HCEC 1CT (cell line): Measurements from ENCODE around the gene GRXCR1.
A peak's percentile ranks its signal among the peaks of the same experiment; 100 is the strongest.

Source experiments
- DNase-seq: peaks from one replicate; pipeline ENCODE4 v3.0.0-alpha.2; 2017

The GRXCR1 gene

DNA sequence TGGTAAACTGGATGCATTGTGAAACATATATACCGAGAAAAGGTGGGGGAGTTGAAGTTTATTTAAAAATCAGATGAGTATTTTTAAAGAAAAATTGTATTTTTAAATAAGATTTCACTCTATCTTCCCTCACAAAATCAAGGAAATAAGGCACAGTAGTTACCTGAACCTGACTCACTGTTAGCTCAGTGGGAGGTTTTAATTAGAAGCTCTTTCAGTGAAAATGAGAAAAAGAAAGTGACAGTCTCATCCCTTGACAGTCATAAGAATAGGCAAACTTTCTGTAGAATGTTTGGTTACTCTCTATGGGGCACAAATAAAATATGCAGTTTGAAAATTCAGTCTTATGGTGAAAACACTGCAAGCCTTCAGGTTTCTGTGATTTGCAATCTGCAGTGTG lies 49.7 kb downstream of the GRXCR1 start:
- no peak for DNase-seq

DNA sequence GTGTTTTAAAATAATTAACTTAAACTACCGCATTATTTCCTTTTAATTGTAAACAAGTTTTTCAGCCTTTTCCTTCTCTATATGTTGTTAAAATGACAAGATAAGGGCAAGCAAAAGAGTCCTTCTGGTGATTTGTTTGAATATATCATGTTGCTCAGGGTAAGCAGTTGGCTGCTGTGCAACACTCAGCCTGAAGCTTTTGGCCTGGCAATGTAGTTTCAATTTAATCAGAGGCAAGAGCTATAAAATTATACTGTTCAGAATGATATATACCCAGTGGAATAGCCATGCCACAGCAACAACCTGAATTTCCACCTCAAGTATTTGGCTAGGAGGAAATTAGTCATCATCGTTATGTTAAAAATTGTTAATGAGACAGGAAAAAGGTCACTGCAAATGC lies 53.4 kb downstream of the GRXCR1 start:
- DNase-seq, result no peak

DNA sequence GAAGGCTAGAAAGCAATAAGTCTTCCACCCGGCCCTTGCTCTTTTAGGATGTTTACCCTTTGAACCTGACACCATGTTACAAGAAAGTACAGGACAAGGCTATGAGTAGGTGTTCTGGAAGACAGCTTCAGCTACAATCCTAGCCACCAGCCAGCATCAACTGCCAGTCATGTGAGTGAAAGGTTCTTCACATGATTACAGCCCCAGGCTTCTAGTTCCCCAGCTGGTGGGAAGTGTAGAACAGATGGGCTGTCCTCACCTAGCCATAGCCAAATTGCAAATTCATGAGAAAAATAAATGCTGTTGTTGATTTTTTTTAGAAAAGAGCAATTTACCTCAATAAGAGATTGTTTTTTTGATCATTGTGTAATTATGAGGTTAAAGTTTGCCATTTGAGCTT lies 60.8 kb downstream of the GRXCR1 start:
- no peak for DNase-seq

DNA sequence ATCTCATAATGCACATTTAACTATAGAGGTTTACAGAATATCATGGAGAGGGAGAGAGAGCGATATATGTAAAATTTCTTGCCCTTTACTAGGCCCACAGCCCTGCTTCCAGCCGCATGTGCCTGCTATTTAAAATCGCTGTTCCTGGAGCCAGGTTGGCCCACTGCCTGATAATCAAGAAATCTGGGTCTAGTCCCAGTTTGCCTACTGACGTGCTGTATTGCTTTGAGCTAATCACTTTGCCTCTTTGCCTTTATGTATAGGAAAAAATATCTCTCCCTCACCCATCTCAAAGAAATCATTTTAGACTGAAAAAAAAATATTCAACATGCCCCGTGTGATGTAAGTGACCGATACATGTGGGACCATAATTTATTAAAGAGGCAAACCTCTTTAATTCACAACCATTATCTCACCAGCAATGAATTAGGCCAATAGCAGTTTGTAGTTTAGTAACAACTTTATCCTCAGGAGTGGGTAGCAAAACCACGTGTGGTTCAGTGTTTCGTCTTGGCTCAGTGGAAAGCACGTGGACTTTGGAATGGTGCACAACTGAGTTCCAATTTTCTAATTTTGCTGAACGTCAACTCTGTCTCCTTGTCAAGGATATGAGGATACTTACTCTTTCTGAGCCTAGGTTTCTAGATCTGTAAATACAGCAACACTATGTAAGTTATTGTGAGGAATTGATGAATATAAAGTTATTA lies 62.6 kb downstream of the GRXCR1 start:
- DNase-seq, result no peak

DNA sequence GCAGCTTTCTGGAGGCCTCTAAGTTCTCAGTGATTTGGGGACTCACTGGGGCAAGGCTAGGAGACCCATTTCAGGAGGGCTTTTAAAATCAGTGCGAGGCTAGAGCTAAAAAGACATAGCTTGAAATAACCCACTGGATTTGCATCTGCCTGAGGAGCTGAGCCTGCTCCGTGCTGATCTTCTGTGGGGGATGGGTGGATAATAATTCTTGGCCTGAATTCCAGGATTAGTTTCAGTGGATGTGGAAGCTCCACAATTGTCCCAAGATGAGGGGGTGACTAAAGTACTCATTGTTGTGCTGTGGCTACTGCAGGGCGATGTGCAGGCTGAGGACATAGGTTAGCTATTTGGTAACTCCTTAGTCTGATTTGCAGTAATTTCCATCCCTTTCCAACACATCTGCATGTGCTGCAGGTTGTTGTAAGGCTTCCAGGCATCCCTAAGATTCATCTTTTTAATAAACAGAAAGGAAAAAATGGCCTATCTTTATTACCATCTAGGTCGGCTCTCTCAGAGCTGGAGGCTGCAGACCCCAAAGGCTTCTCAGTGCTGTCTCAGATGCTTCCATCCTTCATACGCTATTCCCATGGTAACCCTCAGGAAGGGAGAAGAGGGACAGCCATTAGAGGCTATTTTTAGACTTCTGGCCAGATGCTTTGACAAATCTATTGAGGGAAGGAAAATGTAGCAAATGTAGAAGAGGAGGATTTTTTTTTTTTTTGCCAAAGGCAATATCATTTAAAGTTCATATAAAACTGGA lies 63.4 kb downstream of the GRXCR1 start:
- DNase-seq, result no peak

DNA sequence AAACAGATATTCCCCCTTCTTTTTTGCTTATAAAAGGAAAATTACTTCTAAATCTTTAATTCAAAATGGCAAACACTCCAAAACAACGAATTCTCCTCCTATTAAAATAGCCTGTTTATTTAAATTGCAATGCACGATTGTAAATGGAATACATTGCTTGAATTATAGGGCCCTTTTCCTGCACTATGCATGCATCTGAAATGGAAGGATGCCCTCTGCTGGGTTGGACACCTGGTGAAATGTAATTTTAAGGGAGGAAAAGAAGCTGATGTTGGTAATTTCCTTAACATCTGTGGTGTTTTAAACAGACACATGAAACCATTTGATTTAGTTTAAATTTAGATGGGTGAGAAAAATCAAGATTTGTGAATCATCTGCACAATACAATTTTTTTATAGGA lies 72.8 kb downstream of the GRXCR1 start:
- no peak for DNase-seq

DNA sequence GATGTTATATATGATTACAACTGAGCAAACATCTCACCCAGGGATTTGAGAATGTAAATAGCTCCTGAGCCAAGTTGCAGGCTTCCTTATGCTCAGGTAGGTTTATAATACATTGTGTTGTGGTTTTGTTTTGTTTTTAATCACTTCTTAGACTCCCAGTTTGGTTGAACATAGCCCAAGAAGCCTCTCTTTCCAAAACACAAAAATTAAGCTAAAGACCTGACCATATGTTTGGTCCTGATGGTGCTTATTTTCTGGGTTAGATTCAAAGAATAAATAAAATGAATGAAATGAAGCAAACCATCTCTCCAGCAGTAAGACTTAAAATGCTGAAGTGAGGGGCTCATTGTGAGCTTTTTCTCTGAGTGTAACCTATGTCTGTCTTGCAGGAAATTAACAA lies 93.5 kb downstream of the GRXCR1 start:
- DNase-seq, result no peak

DNA sequence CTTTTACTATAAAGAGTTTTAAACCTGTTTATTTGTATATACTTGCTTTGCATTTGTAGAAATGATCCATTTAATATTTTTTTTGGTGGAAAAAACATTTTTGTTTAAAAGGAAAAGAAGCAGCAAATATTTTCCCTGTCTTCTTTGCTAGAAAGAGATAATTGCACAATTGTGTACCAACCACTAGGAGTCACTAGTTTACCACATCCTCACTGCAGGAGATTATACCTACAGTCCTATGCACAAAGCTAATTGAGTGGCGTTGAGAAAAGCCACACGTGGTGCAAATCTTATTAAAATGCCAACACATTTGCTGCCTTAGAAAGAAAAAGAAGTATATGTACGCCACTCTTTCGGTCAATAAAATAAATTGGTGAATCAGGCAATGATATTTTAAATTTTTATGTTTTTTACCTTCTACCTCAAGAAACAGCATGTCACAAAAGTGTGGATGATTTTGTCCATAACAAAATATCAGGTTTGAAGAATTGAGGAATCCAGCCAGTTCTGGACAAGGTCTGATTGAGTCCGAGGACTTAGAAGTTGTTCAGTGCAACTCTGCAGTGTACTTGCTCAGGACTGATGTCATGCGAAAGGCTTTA lies 102.9 kb downstream of the GRXCR1 start:
- peak; percentile 4 for DNase-seq

DNA sequence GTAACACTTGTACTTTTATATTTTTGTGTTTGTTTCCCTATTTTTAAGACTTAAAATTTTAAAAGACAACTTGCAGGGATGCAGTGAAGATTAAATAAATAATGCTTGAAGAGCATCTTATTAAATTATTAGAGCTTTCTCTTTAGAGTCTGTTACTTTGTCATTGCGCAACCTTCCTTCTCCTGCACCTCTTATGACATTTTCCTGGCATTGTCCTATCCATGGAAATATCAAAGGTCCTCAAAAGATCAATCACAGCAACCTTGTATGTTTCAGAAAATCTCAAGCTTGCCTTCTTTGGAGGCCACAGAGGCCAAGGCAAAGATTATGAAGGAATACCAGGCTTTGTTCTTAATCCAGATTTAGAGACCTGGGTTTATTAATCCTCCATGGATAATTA lies 116.3 kb downstream of the GRXCR1 start:
- DNase-seq, result no peak

DNA sequence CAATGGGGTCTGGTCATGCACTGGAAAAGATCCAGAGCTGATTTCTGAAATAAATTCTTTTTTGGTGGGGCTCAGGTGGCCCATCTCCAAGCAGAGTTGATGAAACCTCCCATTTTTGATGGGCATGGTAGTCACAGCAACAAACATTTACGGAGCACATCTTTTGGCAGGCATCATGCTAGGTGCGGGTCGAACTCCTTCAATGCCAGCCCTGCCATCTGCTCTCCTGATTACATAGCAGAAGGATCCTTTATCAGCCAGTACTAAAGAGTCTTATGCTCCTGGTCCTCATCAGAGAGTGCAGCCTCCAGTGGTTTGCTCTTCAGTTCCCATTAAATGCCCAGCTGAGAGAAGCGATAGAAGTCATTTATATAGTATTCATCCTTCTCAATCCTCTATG lies 121.7 kb downstream of the GRXCR1 start:
- DNase-seq, result no peak

DNA sequence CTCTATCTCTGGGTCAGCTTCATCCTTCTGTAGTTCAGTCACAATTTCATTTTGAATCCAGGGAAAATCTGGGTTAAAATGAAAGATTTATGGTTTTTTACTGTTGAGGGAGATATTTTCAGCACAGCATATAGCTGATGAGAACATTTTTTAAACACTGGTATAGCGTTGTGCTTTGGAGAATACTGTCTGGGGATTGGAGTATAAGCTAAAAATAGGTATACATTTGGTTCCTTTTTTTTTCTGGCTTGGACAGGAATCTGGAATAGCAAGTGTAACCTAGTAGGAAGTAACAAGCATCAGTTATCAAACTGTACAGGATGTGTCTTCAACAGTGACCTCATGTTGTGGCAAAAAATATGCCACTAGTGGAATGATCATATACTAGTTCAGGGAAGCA lies 149.1 kb downstream of the GRXCR1 start:
- DNase-seq, result no peak

DNA sequence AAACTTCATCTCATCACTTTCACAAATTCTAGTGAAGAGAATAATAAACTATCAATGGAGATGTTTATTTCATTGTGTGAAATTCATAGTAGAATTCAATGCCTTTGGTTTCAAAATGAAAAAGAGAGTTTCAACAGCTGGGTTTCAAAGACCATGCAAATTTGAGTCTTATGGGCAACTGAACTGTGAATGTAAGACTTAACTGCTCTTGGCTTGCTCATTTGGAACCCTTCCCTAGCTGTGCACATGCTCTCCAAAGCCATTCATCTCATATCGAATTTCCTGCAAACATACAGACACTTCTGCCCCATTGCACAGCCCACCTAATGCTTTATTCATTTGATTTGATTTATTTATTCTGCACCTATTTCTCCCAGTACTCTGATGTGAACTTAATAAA lies 154.5 kb downstream of the GRXCR1 start:
- no peak for DNase-seq

DNA sequence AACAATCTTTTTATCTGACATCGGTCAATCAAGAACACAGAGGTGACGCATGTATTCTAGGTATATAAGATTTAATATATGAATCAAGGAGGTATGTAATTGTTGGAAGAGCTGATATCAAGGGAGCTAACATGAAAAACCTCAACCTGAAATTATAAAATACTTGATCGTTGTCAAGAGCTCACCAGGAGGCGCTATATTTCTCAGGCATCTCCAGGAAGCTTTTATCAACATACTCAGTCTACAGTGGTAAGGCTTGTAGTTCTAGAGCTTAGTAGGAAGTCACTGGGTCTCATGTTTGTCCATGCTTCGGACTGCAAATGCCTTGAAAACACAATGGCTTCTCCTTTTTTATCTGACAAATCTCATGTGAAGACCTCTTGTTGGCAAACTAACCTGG lies 156.1 kb downstream of the GRXCR1 start:
- no peak for DNase-seq

DNA sequence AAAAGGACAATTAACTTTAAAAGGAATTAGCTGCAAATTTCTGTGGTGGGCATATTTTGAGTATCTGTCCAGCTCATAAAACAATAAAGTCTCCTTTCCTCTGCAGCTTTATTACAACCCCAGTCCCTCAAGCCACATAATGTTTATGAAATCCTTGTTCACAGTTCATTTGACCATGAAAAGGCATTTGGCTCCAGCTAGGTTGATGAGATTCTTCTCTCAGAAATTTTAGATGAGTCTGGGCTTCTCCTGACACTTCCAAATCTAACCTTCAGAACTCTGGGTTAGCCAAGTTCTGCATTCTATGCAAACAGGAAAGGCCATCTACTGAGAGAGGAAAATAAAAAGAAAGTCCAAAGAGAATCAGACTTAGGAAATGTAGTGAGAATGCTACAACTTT lies 156.8 kb downstream of the GRXCR1 start:
- no peak for DNase-seq

DNA sequence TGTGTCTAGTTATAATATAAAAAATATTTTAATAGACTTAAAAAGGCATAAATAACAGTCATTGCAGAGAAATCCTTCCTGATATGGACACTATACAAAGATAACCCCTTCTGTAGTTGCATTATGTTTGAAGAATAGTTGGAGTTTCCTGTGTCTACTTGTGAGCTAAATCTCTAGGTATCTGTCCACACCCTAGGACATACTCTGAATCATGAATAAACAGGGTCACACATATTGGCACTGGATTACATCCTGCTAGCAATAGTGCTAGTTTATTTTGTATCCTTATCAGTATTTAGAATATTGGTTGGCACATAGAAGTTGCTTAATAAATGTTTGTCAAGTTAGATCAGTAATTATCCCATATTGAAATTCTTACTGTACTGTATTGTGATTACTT lies 173.9 kb downstream of the GRXCR1 start:
- no peak for DNase-seq

DNA sequence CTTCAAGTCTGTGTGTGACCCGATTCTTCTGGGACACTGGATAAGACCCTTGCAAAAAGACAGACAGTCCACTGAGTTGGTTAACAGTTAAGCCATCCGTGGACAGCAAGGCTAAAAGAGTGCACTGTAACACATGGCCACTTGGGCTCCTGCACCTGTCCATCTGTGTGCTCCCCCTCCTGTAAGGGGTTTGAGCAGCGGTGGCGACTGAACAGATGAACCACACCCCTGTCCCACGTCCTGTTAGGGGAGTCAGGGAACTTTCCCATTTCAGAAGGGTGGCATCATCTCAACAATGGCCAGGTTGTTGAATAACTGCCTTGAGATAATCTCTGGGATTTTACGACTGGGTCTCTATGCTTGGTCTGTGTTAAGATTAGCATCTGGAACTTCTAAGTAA lies 178.6 kb downstream of the GRXCR1 start:
- DNase-seq, result no peak
